HEK293 (cell line): ENCODE results near the gene NEB.

Experiments used
- CTCF ChIA-PET: fragments of 350-600 bp; formaldehyde crosslinking; extraction: SDS; loops from one replicate; lab custom pipeline; 2021; ENCODE audit warnings: antibody characterized with exemption; lab: Yijun Ruan, JAX
- POLR2A ChIA-PET: fragments of 300-600 bp; formaldehyde crosslinking; extraction: SDS; loops from one replicate; lab custom pipeline; 2020; ENCODE audit warnings: antibody characterized with exemption, inconsistent platforms; lab: Yijun Ruan, JAX
- H3K27ac ChIP-seq: fragments of 200-500 bp; sonication (Bioruptor generic); 2 replicates; pipeline ENCODE4 v1.5.1; 2014; ENCODE audit warnings: low read depth, low read length, control low read depth, inconsistent platforms; ENCODE audit errors: extremely low read depth
- H3K36me3 ChIP-seq, 2 experiments: fragments of 200-500 bp in 1 of 2; sonication (Bioruptor generic) in 1 of 2; 1 replicate in 1 of 2; 2 replicates in 1 of 2; pipeline ENCODE4 v1.5.1; 2014 to 2017; ENCODE audit warnings: inconsistent platforms in 2 of 2, low read length in 2 of 2; ENCODE audit not compliant: control insufficient read depth in 2 of 2, insufficient read depth in 1 of 2
- H3K4me1 ChIP-seq: fragments of 200-500 bp; sonication (Bioruptor generic); 2 replicates; pipeline ENCODE4 v1.5.1; 2014; ENCODE audit warnings: mild to moderate bottlenecking, low read length, inconsistent platforms; ENCODE audit not compliant: control insufficient read depth, insufficient read depth
- H3K4me3 ChIP-seq: 2 replicates; pipeline ENCODE4 v1.5.1; 2011; ENCODE audit warnings: low read depth, mild to moderate bottlenecking, control low read depth, low read length, moderate library complexity
- H3K9me3 ChIP-seq: fragments of 200-500 bp; sonication (Bioruptor generic); 2 replicates; pipeline ENCODE4 v1.5.1; 2014; ENCODE audit warnings: low read depth, low read length, inconsistent platforms; ENCODE audit not compliant: control insufficient read depth, insufficient read depth
- GLIS2 ChIP-seq: fragments of 450-650 bp; formaldehyde crosslinking; IDR thresholded peaks from 2 replicates; pipeline ENCODE4 v1.5.1; 2016; ENCODE audit warnings: missing biosample characterization, missing genetic modification characterization
- INSM2 ChIP-seq: fragments of 450-650 bp; formaldehyde crosslinking; IDR thresholded peaks from 2 replicates; pipeline ENCODE4 v1.5.1; 2016; ENCODE audit warnings: missing biosample characterization, missing genetic modification characterization
- KLF17 ChIP-seq: fragments of 450-650 bp; formaldehyde crosslinking; IDR thresholded peaks from 2 replicates; pipeline ENCODE4 v1.5.1; 2016; ENCODE audit warnings: missing biosample characterization, missing genetic modification characterization
- PRDM2 ChIP-seq: fragments of 450-650 bp; formaldehyde crosslinking; IDR thresholded peaks from 2 replicates; pipeline ENCODE4 v1.5.1; 2016; ENCODE audit warnings: missing biosample characterization, missing genetic modification characterization, borderline replicate concordance
- REPIN1 ChIP-seq: fragments of 450-650 bp; formaldehyde crosslinking; IDR thresholded peaks from 2 replicates; pipeline ENCODE4 v1.5.1; 2017; ENCODE audit warnings: missing biosample characterization, missing genetic modification characterization, low read depth
- SCRT2 ChIP-seq: fragments of 450-650 bp; formaldehyde crosslinking; IDR thresholded peaks from 2 replicates; pipeline ENCODE4 v1.5.1; 2016; ENCODE audit warnings: missing biosample characterization, missing genetic modification characterization
- SP3 ChIP-seq: fragments of 450-650 bp; formaldehyde crosslinking; IDR thresholded peaks from 2 replicates; pipeline ENCODE4 v1.5.1; 2016; ENCODE audit warnings: missing biosample characterization, missing genetic modification characterization
- ZBTB20 ChIP-seq: fragments of 450-650 bp; formaldehyde crosslinking; IDR thresholded peaks from 2 replicates; pipeline ENCODE4 v1.5.1; 2016; ENCODE audit warnings: missing biosample characterization, missing genetic modification characterization
- ZNF146 ChIP-seq: fragments of 450-650 bp; formaldehyde crosslinking; IDR thresholded peaks from 2 replicates; pipeline ENCODE4 v1.5.1; 2016; ENCODE audit warnings: missing biosample characterization, missing genetic modification characterization
- ZNF266 ChIP-seq: fragments of 450-650 bp; formaldehyde crosslinking; IDR thresholded peaks from 2 replicates; pipeline ENCODE4 v1.5.1; 2016; ENCODE audit warnings: missing biosample characterization, missing genetic modification characterization, low read depth
- ZNF37A ChIP-seq: fragments of 450-650 bp; IDR thresholded peaks from 2 replicates; pipeline ENCODE4 v1.5.1; 2018; ENCODE audit warnings: missing biosample characterization, missing genetic modification characterization
- ZNF488 ChIP-seq: fragments of 450-650 bp; formaldehyde crosslinking; IDR thresholded peaks from 2 replicates; pipeline ENCODE4 v1.5.1; 2016; ENCODE audit warnings: missing biosample characterization, missing genetic modification characterization
- ZNF513 ChIP-seq: fragments of 450-650 bp; IDR thresholded peaks from 2 replicates; pipeline ENCODE4 v1.5.1; 2018; ENCODE audit warnings: missing biosample characterization, missing genetic modification characterization
- ZNF555 ChIP-seq: fragments of 450-650 bp; formaldehyde crosslinking; conservative IDR thresholded peaks from 2 replicates; pipeline ENCODE4 v1.5.1; 2017; ENCODE audit warnings: missing biosample characterization, mild to moderate bottlenecking, missing genetic modification characterization, inconsistent platforms
- ZNF639 ChIP-seq: fragments of 450-650 bp; formaldehyde crosslinking; IDR thresholded peaks from 2 replicates; pipeline ENCODE4 v1.5.1; 2016; ENCODE audit warnings: missing biosample characterization, missing genetic modification characterization
- ZNF658 ChIP-seq: fragments of 450-650 bp; formaldehyde crosslinking; IDR thresholded peaks from 2 replicates; pipeline ENCODE4; 2016; ENCODE audit warnings: missing biosample characterization, missing genetic modification characterization
- ZNF777 ChIP-seq: fragments of 450-650 bp; formaldehyde crosslinking; IDR thresholded peaks from 2 replicates; pipeline ENCODE4 v1.5.1; 2017; ENCODE audit warnings: missing biosample characterization, missing genetic modification characterization, borderline replicate concordance
- ZNF791 ChIP-seq: fragments of 450-650 bp; formaldehyde crosslinking; IDR thresholded peaks from 2 replicates; pipeline ENCODE4 v1.5.1; 2016; ENCODE audit warnings: missing biosample characterization, missing genetic modification characterization

NEB gene

GRCh38 chr2:151711025-151711424, 23.3 kb downstream of the NEB start:
- ChIA-PET POLR2A (no interaction called here), CTCF (interaction anchor here (0.6 to 1.1 kb wide), 2 partner anchors 14 to 22 kb away, joined by 4 to 5 read pairs; no protein-coding TSS in a partner anchor)
- no peaks in the 10 kb centered on the region for H3K9me3 ChIP-seq
- H3K4me1 ChIP-seq: no peaks in the 10 kb centered on the region
- H3K4me3 ChIP-seq: no peak overlapping the region
- H3K36me3 ChIP-seq: no peaks in the 10 kb centered on the region
- no peak overlapping the region for H3K27ac ChIP-seq
- no peak for TF ChIP-seq ZNF791 (tag by site-specific recombination)
- no peak for TF ChIP-seq ZBTB20 (tag by site-specific recombination)
- no peak for TF ChIP-seq ZNF639
- no peak for TF ChIP-seq ZNF513 (tag by site-specific recombination)
- TF ChIP-seq GLIS2 (tag by site-specific recombination): no peak
- no peak for TF ChIP-seq ZNF777 (tag by site-specific recombination)
- no peak for TF ChIP-seq INSM2 (tag by site-specific recombination)
- no peak for TF ChIP-seq ZNF37A (tag by site-specific recombination)
- TF ChIP-seq ZNF266 (tag by site-specific recombination): no peak
- TF ChIP-seq PRDM2 (tag by site-specific recombination): no peak

- H3K36me3 ChIP-seq: no peaks in the 10 kb centered on the region
- CTCF ChIA-PET: interaction anchor here (0.5 kb wide), 1 partner anchor 39 kb away, joined by 4 read pairs; no protein-coding TSS in a partner anchor
- TF ChIP-seq SCRT2: no peak
- TF ChIP-seq REPIN1 (tag by site-specific recombination): no peak
- TF ChIP-seq ZNF488: no peak
- TF ChIP-seq ZNF146 (tag by site-specific recombination): no peak
- TF ChIP-seq ZNF555 (tag by site-specific recombination): no peak
- TF ChIP-seq SP3 (tag by site-specific recombination): no peak
- TF ChIP-seq ZNF658 (tag by site-specific recombination): no peak
- TF ChIP-seq KLF17 (tag by site-specific recombination): no peak
- H3K9me3 ChIP-seq: no peaks in the 10 kb centered on the region
- no peaks in the 10 kb centered on the region for H3K4me1 ChIP-seq
- no peak overlapping the region for H3K27ac ChIP-seq
- POLR2A ChIA-PET: no interaction called here
- H3K4me3 ChIP-seq: no peak overlapping the region
Measured at GRCh38 chr2:151708788-151709187, 25.5 kb downstream of the NEB start.
